Measurements from ENCODE around the gene DAPK3. TPM values are rescaled to one million over a fixed set of nuclear protein-coding genes. Genes with fewer than 3 reads are reported as not detected.

DAPK3 gene
- total and polyA plus RNA-seq, 2 experiments from 2014 or later = 47.6 to 167 TPM

GRCh38 chr19:3914199-3914598 is 56.7 kb downstream of the DAPK3 start:
- Histone ChIP-seq H3K4me1 (ENCODE audit: insufficient read depth) (no peaks in the 10 kb centered on the region), H3K27me3 (replicated peaks; ENCODE audit: insufficient read depth) (no peaks in the 10 kb centered on the region), H3K9me3 (ENCODE audit: low read depth) (no peaks in the 10 kb centered on the region), H2AFZ (no peak overlapping the region), H3K79me2 (ENCODE audit: insufficient read depth) (no peaks in the 10 kb centered on the region), H3K9me2 (ENCODE audit: insufficient read depth) (no peaks in the 10 kb centered on the region), H3F3A (ENCODE audit: insufficient read depth) (no peaks in the 10 kb centered on the region), H3K4me2 (ENCODE audit: unreplicated experiment) (no peak overlapping the region), H3K4me3 (no peak overlapping the region), H4K20me1 (ENCODE audit: insufficient read depth) (no peaks in the 10 kb centered on the region), H3K9ac (no peak overlapping the region), H3K27ac (no peak overlapping the region), H3K36me3 (ENCODE audit: low read depth) (no peaks in the 10 kb centered on the region)
- TF ChIP-seq EZH2phosphoT487 (IDR thresholded peaks at IDR 0.05; ENCODE audit: insufficient read depth, low read depth) (no peak), EZH2 (IDR thresholded peaks at IDR 0.05; ENCODE audit: insufficient read depth, poor library complexity, severe bottlenecking) (no peak)
- in situ Hi-C loops (cut with MboI) = no loop called here
- WGBS, 2 experiments (ENCODE audit: low coverage in 1 of 2, low lambda C conversion rate in 2 of 2, missing lambda C conversion rate in 2 of 2) = 61 to 71% methylated on average over 7 to 9 of the region's 9 CpGs
- DNase-seq = no peak

- in situ Hi-C loops (cut with MboI) = no loop called here
- no peak overlapping the region for H3K4me2 ChIP-seq (ENCODE audit: unreplicated experiment)
- DNase-seq = no peak
- WGBS, 2 experiments (ENCODE audit: low coverage in 1 of 2, low lambda C conversion rate in 2 of 2, missing lambda C conversion rate in 2 of 2) = 93 to 100% methylated on average over 1 of the region's 1 CpG
- no peaks in the 10 kb centered on the region for H3K36me3 ChIP-seq (ENCODE audit: low read depth)
- no peak overlapping the region for H3K9ac ChIP-seq
- no peak overlapping the region for H3K27ac ChIP-seq
- H3K9me2 ChIP-seq (ENCODE audit: insufficient read depth) = no peaks in the 10 kb centered on the region
- no peaks in the 10 kb centered on the region for H3F3A ChIP-seq (ENCODE audit: insufficient read depth)
- no peaks in the 10 kb centered on the region; the same call in 1 of the 2 replicates for H3K27me3 ChIP-seq (replicated peaks; ENCODE audit: insufficient read depth)
- no peak overlapping the region for H2AFZ ChIP-seq
- no peaks in the 10 kb centered on the region for H3K79me2 ChIP-seq (ENCODE audit: insufficient read depth)
- TF ChIP-seq EZH2 (IDR thresholded peaks at IDR 0.05; ENCODE audit: insufficient read depth, poor library complexity, severe bottlenecking) (no peak), EZH2phosphoT487 (IDR thresholded peaks at IDR 0.05; ENCODE audit: insufficient read depth, low read depth) (no peak)
- H3K9me3 ChIP-seq (ENCODE audit: low read depth) = no peaks in the 10 kb centered on the region
- H3K4me3 ChIP-seq = no peak overlapping the region
- H4K20me1 ChIP-seq (ENCODE audit: insufficient read depth) = no peaks in the 10 kb centered on the region
- no peaks in the 10 kb centered on the region for H3K4me1 ChIP-seq (ENCODE audit: insufficient read depth)
These were observed 60.8 kb downstream of the DAPK3 start for GRCh38 chr19:3910105-3910504.

MicroRNA genes within 50 kb of the gene (microRNA counts, 767-probe panel; counts per million panel counts)
- 447 counts per million, percentile 86 among the panel's probes with 10 or more counts for microRNA hsa-miR-637

Small RNA genes lying within 50 kb of the gene (microRNA-seq; reads per million reads assigned to microRNA genes)
- not detected for gene MIR637 (ENCODE audit: borderline number of aligned reads)

Small RNA genes lying within 50 kb of the gene (small RNA-seq; reads per million reads assigned to genes)
- gene RN7SL202P (ENCODE audit: low read depth, low replicate concordance) (not detected), gene SNORD37 (ENCODE audit: low read depth, low replicate concordance) (19.6 reads per million, percentile 89 among the genes with 10 or more reads in this experiment)

Other genes starting within 250 kb of the DAPK3 start
- gene APBA3, start 209.4 kb downstream of the DAPK3 start, total RNA-seq (2014; rRNA removed; shearing (Covaris generic)) = 28.3 and 40.0 TPM in 2 replicates
- gene APBA3, start 209.4 kb downstream of the DAPK3 start, polyA plus RNA-seq (2016; fragmentation: Nextera tagmentation; extraction: Ambion mirVana) = 16.9 and 18.9 TPM in 2 replicates
- 18.5 and 57.9 TPM in 2 replicates for gene MRPL54, start 208.4 kb downstream of the DAPK3 start, total RNA-seq (2014; rRNA removed; shearing (Covaris generic))
- 73.0 and 74.1 TPM in 2 replicates for gene MRPL54, start 208.4 kb downstream of the DAPK3 start, polyA plus RNA-seq (2016; fragmentation: Nextera tagmentation; extraction: Ambion mirVana)
- gene RAX2, start 198.9 kb downstream of the DAPK3 start, total RNA-seq (2014; rRNA removed; shearing (Covaris generic)) = not detected in 2 replicates
- not detected in 2 replicates for gene RAX2, start 198.9 kb downstream of the DAPK3 start, polyA plus RNA-seq (2016; fragmentation: Nextera tagmentation; extraction: Ambion mirVana)
- not detected in 2 replicates for gene MATK, start 184.7 kb downstream of the DAPK3 start, total RNA-seq (2014; rRNA removed; shearing (Covaris generic))
- not detected in 2 replicates for gene MATK, start 184.7 kb downstream of the DAPK3 start, polyA plus RNA-seq (2016; fragmentation: Nextera tagmentation; extraction: Ambion mirVana)
- not detected in 2 replicates for gene ZFR2, start 102.1 kb downstream of the DAPK3 start, total RNA-seq (2014; rRNA removed; shearing (Covaris generic))
- gene ZFR2, start 102.1 kb downstream of the DAPK3 start, polyA plus RNA-seq (2016; fragmentation: Nextera tagmentation; extraction: Ambion mirVana) = not detected in 2 replicates
- not detected in 2 replicates for gene ATCAY, start 90.4 kb downstream of the DAPK3 start, total RNA-seq (2014; rRNA removed; shearing (Covaris generic))
- gene ATCAY, start 90.4 kb downstream of the DAPK3 start, polyA plus RNA-seq (2016; fragmentation: Nextera tagmentation; extraction: Ambion mirVana) = not detected in 2 replicates
- not detected in 2 replicates for gene NMRK2, start 38.0 kb downstream of the DAPK3 start, total RNA-seq (2014; rRNA removed; shearing (Covaris generic))
- not detected in 2 replicates for gene NMRK2, start 38.0 kb downstream of the DAPK3 start, polyA plus RNA-seq (2016; fragmentation: Nextera tagmentation; extraction: Ambion mirVana)
- gene EEF2, start 14.4 kb upstream of the DAPK3 start, total RNA-seq (2014; rRNA removed; shearing (Covaris generic)) = 2,755 and 2,906 TPM in 2 replicates
- gene EEF2, start 14.4 kb upstream of the DAPK3 start, polyA plus RNA-seq (2016; fragmentation: Nextera tagmentation; extraction: Ambion mirVana) = 326 and 331 TPM in 2 replicates
- gene PIAS4, start 36.6 kb upstream of the DAPK3 start, total RNA-seq (2014; rRNA removed; shearing (Covaris generic)) = 16.8 and 21.0 TPM in 2 replicates
- 6.9 and 9.1 TPM in 2 replicates for gene PIAS4, start 36.6 kb upstream of the DAPK3 start, polyA plus RNA-seq (2016; fragmentation: Nextera tagmentation; extraction: Ambion mirVana)
- gene ZBTB7A, start 95.8 kb upstream of the DAPK3 start, total RNA-seq (2014; rRNA removed; shearing (Covaris generic)) = 33.6 and 41.3 TPM in 2 replicates
- 17.8 and 20.6 TPM in 2 replicates for gene ZBTB7A, start 95.8 kb upstream of the DAPK3 start, polyA plus RNA-seq (2016; fragmentation: Nextera tagmentation; extraction: Ambion mirVana)
- gene MAP2K2, start 153.0 kb upstream of the DAPK3 start, total RNA-seq (2014; rRNA removed; shearing (Covaris generic)) = 162 and 212 TPM in 2 replicates
- gene MAP2K2, start 153.0 kb upstream of the DAPK3 start, polyA plus RNA-seq (2016; fragmentation: Nextera tagmentation; extraction: Ambion mirVana) = 32.3 and 47.0 TPM in 2 replicates
- gene CREB3L3, start 182.5 kb upstream of the DAPK3 start, total RNA-seq (2014; rRNA removed; shearing (Covaris generic)) = not detected in 2 replicates
- not detected in 2 replicates for gene CREB3L3, start 182.5 kb upstream of the DAPK3 start, polyA plus RNA-seq (2016; fragmentation: Nextera tagmentation; extraction: Ambion mirVana)
- 12.0 and 14.4 TPM in 2 replicates for gene SIRT6, start 211.5 kb upstream of the DAPK3 start, total RNA-seq (2014; rRNA removed; shearing (Covaris generic))
- 19.6 and 20.0 TPM in 2 replicates for gene SIRT6, start 211.5 kb upstream of the DAPK3 start, polyA plus RNA-seq (2016; fragmentation: Nextera tagmentation; extraction: Ambion mirVana)
- 0.54 and 3.3 TPM in 2 replicates for gene ANKRD24, start 211.6 kb upstream of the DAPK3 start, total RNA-seq (2014; rRNA removed; shearing (Covaris generic))
- gene ANKRD24, start 211.6 kb upstream of the DAPK3 start, polyA plus RNA-seq (2016; fragmentation: Nextera tagmentation; extraction: Ambion mirVana) = 0.14 and 0.46 TPM in 2 replicates